Measurements from ENCODE around the gene CCNL2. TPM values are rescaled to one million over a fixed set of nuclear protein-coding genes. Genes with fewer than 3 reads are reported as not detected.
A peak's percentile ranks its signal among the peaks of the same experiment; 100 is the strongest.

The CCNL2 gene
- total and polyA plus RNA-seq, 2 of the 13 experiments (the other 11 are each of a cell fraction or from before 2014, with no cell fraction given): 105 to 340 TPM

DNA sequence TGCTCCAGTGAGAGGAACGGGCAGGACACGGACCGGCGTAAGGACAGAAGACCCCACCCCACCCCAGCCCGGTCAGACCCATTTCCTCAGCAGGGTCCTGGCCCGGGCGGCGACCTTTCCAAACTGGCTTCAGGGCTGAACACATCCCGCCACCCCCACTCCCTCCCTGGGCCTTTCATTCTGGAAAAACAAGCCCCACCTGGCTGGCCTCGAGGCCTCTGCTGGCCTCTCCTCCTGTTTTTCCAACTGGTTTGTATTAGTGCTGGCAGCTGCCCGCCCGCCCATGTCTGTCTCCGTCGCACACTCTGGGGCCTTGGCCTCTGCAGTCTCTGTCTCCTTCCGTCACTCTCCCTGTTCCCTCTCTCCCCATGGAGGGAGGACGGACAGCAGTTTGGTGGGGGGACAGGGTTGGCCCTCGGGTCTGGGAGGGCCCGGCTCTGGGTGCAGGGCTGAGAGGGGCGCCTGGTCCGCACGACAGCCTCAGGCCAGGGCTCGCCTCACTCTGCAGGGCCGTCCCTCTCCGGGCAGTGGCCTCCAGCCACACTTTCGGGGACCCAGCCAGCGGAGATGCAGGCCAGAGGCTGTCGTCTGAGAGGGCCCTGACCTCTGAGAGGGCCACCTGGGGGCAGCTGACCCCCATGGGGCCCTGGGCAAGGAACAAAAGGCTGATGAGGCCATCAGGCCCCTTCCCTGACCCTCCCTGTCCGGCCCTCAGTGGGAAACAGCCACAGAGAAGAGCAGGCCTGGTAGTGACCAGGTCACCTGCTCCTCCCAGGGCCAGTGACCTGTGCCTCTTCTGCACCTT lies 39.3 kb downstream of the CCNL2 start (continued):
- TF ChIP-seq, protein P1, sequence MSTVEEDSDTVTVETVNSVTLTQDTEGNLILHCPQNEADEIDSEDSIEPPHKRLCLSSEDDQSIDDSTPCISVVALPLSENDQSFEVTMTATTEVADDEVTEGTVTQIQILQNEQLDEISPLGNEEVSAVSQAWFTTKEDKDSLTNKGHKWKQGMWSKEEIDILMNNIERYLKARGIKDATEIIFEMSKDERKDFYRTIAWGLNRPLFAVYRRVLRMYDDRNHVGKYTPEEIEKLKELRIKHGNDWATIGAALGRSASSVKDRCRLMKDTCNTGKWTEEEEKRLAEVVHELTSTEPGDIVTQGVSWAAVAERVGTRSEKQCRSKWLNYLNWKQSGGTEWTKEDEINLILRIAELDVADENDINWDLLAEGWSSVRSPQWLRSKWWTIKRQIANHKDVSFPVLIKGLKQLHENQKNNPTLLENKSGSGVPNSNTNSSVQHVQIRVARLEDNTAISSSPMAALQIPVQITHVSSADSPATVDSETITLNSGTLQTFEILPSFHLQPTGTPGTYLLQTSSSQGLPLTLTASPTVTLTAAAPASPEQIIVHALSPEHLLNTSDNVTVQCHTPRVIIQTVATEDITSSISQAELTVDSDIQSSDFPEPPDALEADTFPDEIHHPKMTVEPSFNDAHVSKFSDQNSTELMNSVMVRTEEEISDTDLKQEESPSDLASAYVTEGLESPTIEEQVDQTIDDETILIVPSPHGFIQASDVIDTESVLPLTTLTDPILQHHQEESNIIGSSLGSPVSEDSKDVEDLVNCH (CRISPR knock-in tag; IDR thresholded peaks at IDR 0.05): no peak
- TF ChIP-seq ZNF607 (CRISPR knock-in tag; IDR thresholded peaks at IDR 0.05; ENCODE audit: borderline replicate concordance) (peak; percentile 83), JUND (CRISPR knock-in tag; IDR thresholded peaks at IDR 0.05) (no peak), SNAPC5 (CRISPR knock-in tag; IDR thresholded peaks at IDR 0.05; ENCODE audit: borderline replicate concordance) (peak; percentile 68; the same call in 1 of the 2 replicates), MIXL1 (CRISPR knock-in tag; IDR thresholded peaks at IDR 0.05) (no peak), PHF8 (CRISPR knock-in tag; IDR thresholded peaks at IDR 0.05) (peak; percentile 70), CEBPZ (IDR thresholded peaks at IDR 0.05; ENCODE audit: low read length) (no peak), AHDC1 (CRISPR knock-in tag; IDR thresholded peaks at IDR 0.05; ENCODE audit: borderline replicate concordance) (no peak), NR2C2 (CRISPR knock-in tag; IDR thresholded peaks at IDR 0.05; ENCODE audit: borderline replicate concordance) (peak; percentile 63; the same call in 1 of the 2 replicates), KDM2A (CRISPR knock-in tag; IDR thresholded peaks at IDR 0.05; ENCODE audit: borderline replicate concordance, low read depth) (peak; percentile 59; the same call in 1 of the 2 replicates)
- TF ChIP-seq, protein P2, sequence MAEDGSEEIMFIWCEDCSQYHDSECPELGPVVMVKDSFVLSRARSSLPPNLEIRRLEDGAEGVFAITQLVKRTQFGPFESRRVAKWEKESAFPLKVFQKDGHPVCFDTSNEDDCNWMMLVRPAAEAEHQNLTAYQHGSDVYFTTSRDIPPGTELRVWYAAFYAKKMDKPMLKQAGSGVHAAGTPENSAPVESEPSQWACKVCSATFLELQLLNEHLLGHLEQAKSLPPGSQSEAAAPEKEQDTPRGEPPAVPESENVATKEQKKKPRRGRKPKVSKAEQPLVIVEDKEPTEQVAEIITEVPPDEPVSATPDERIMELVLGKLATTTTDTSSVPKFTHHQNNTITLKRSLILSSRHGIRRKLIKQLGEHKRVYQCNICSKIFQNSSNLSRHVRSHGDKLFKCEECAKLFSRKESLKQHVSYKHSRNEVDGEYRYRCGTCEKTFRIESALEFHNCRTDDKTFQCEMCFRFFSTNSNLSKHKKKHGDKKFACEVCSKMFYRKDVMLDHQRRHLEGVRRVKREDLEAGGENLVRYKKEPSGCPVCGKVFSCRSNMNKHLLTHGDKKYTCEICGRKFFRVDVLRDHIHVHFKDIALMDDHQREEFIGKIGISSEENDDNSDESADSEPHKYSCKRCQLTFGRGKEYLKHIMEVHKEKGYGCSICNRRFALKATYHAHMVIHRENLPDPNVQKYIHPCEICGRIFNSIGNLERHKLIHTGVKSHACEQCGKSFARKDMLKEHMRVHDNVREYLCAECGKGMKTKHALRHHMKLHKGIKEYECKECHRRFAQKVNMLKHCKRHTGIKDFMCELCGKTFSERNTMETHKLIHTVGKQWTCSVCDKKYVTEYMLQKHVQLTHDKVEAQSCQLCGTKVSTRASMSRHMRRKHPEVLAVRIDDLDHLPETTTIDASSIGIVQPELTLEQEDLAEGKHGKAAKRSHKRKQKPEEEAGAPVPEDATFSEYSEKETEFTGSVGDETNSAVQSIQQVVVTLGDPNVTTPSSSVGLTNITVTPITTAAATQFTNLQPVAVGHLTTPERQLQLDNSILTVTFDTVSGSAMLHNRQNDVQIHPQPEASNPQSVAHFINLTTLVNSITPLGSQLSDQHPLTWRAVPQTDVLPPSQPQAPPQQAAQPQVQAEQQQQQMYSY (CRISPR knock-in tag; IDR thresholded peaks at IDR 0.05): no peak
- TF ChIP-seq, protein P3, sequence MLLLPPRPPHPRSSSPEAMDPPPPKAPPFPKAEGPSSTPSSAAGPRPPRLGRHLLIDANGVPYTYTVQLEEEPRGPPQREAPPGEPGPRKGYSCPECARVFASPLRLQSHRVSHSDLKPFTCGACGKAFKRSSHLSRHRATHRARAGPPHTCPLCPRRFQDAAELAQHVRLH (CRISPR knock-in tag; IDR thresholded peaks at IDR 0.05; ENCODE audit: borderline replicate concordance, low read depth): no peak
